Suprapubic skin (tissue), 4 donors: ENCODE measurements around the gene FRMD4B. TPM values are rescaled to one million over a fixed set of nuclear protein-coding genes. Genes with fewer than 3 reads are reported as not detected.
"Not testable (repeated sequence)": the region's sequence is repeated elsewhere in the genome, so short reads cannot be mapped to it uniquely, and the experiment has no call there.

Experiments used
- DNase-seq, 2 donors: peaks; one replicate each; pipeline ENCODE4 v3.0.0-alpha.2; 2019; ENCODE audit warnings: low spot score in 2 of 2
- H3K27ac ChIP-seq: fragments of 200-600 bp; sonication (generic); one replicate; pipeline ENCODE4 v1.5.1; 2019
- H3K27me3 ChIP-seq: fragments of 200-600 bp; sonication (generic); one replicate; pipeline ENCODE4 v1.5.1; 2019
- H3K36me3 ChIP-seq: fragments of 200-600 bp; sonication (generic); one replicate; pipeline ENCODE4 v1.5.1; 2019
- H3K4me1 ChIP-seq: fragments of 200-600 bp; sonication (generic); one replicate; pipeline ENCODE4 v1.5.1; 2019
- H3K4me3 ChIP-seq: fragments of 200-600 bp; sonication (generic); one replicate; pipeline ENCODE4 v1.5.1; 2019; ENCODE audit warnings: mild to moderate bottlenecking
- H3K9me3 ChIP-seq: fragments of 200-600 bp; sonication (generic); one replicate; pipeline ENCODE4 v1.5.1; 2019
- CTCF ChIP-seq, 2 donors: fragments of 200-600 bp in 1 of 2; fragments of 450-650 bp in 1 of 2; sonication (generic) in 1 of 2; IDR thresholded peaks; one replicate each; pipeline ENCODE4 v1.5.1; 2016 to 2019; ENCODE audit warnings: antibody characterized with exemption in 2 of 2, mild to moderate bottlenecking in 1 of 2, moderate library complexity in 1 of 2
- EP300 ChIP-seq: sonication (generic); formaldehyde crosslinking; IDR thresholded peaks from one replicate; pipeline ENCODE4 v1.6.1; 2017; ENCODE audit warnings: antibody characterized with exemption
- POLR2A ChIP-seq, 2 donors: fragments of 450-650 bp; IDR thresholded peaks; one replicate each; pipeline ENCODE4 v1.6.1; 2017; ENCODE audit warnings: antibody characterized with exemption in 2 of 2, mild to moderate bottlenecking in 2 of 2, moderate library complexity in 2 of 2
- POLR2AphosphoS5 ChIP-seq, 3 donors: sonication (generic); formaldehyde crosslinking; IDR thresholded peaks; one replicate each; pipeline ENCODE4 v1.6.1; 2017; ENCODE audit warnings: antibody characterized with exemption in 3 of 3
- WGBS: methylation state at CpG from one replicate; pipeline ENCODE4 v1.1.5; 2018; 5-methylcytosine and 5-hydroxymethylcytosine counted together
- total RNA-seq, 4 donors: library from RNA; depleted of rRNA; stranded (reverse); fragments of >200 nt; gene quantifications; one replicate each; pipeline ENCODE4 v1.1.0, GENCODE V29; 2016

FRMD4B gene
- total RNA-seq, 4 donors from 2014 or later: 53.8 to 75.3 (median 67.8) TPM

GRCh38 chr3:69276884-69277283 lies 109.0 kb downstream of the FRMD4B start:
- H3K36me3 ChIP-seq: no peaks in the 10 kb centered on the region
- H3K9me3 ChIP-seq: no peaks in the 10 kb centered on the region
- no peak overlapping the region for H3K4me3 ChIP-seq
- H3K27me3 ChIP-seq: no peaks in the 10 kb centered on the region
- no peak for TF ChIP-seq CTCF (IDR thresholded peaks at IDR 0.05)
- 86% methylated on average over 4 of the region's 4 CpGs for WGBS
- H3K4me1 ChIP-seq: no peaks in the 10 kb centered on the region
- DNase-seq: no peak
- no peak overlapping the region for H3K27ac ChIP-seq

GRCh38 chr3:69276191-69276590 lies 109.7 kb downstream of the FRMD4B start:
- not testable (repeated sequence) for H3K4me1 ChIP-seq, H3K4me3 ChIP-seq, H3K9me3 ChIP-seq, H3K36me3 ChIP-seq, H3K27me3 ChIP-seq, H3K27ac ChIP-seq, DNase-seq
- 90% methylated on average over 5 of the region's 5 CpGs for WGBS

GRCh38 chr3:69273896-69274295 lies 112.0 kb downstream of the FRMD4B start:
- TF ChIP-seq CTCF (IDR thresholded peaks at IDR 0.05): no peak
- no peak for TF ChIP-seq POLR2AphosphoS5 (IDR thresholded peaks at IDR 0.05)
- no peak for TF ChIP-seq POLR2A (IDR thresholded peaks at IDR 0.05)
- TF ChIP-seq EP300: no peak
- Histone ChIP-seq H3K9me3 (no peaks in the 10 kb centered on the region), H3K27me3 (no peaks in the 10 kb centered on the region), H3K4me1 (no peaks in the 10 kb centered on the region), H3K4me3 (no peak overlapping the region), H3K27ac (no peak overlapping the region), H3K36me3 (no peaks in the 10 kb centered on the region)
- no peak for DNase-seq
- WGBS: 93% methylated on average over 1 of the region's 1 CpG

- TF ChIP-seq EP300 (no peak), POLR2A (IDR thresholded peaks at IDR 0.05) (no peak), CTCF (IDR thresholded peaks at IDR 0.05) (no peak), POLR2AphosphoS5 (IDR thresholded peaks at IDR 0.05) (no peak)
- DNase-seq: no peak
- WGBS: 87% methylated on average over 2 of the region's 2 CpGs
- no peaks in the 10 kb centered on the region for H3K36me3 ChIP-seq
- H3K4me3 ChIP-seq: no peak overlapping the region
- H3K9me3 ChIP-seq: no peaks in the 10 kb centered on the region
- no peaks in the 10 kb centered on the region for H3K27me3 ChIP-seq
- peaks cover 2% of the 10 kb centered on the region for H3K4me1 ChIP-seq
- no peak overlapping the region for H3K27ac ChIP-seq
These were observed 113.3 kb downstream of the FRMD4B start for GRCh38 chr3:69272556-69272955.

GRCh38 chr3:69271098-69271497 lies 114.8 kb downstream of the FRMD4B start:
- Histone ChIP-seq H3K27me3 (no peaks in the 10 kb centered on the region), H3K4me3 (no peak overlapping the region), H3K4me1 (peaks cover 2% of the 10 kb centered on the region), H3K9me3 (no peaks in the 10 kb centered on the region), H3K27ac (no peak overlapping the region), H3K36me3 (no peaks in the 10 kb centered on the region)
- DNase-seq: no peak
- TF ChIP-seq POLR2A (IDR thresholded peaks at IDR 0.05) (no peak), CTCF (IDR thresholded peaks at IDR 0.05) (no peak), EP300 (no peak), POLR2AphosphoS5 (IDR thresholded peaks at IDR 0.05) (no peak)
- 80% methylated on average over 3 of the region's 3 CpGs for WGBS

GRCh38 chr3:69266585-69266984 lies 119.3 kb downstream of the FRMD4B start:
- Histone ChIP-seq H3K27ac (no peak overlapping the region), H3K4me3 (no peak overlapping the region), H3K4me1 (peaks cover 2% of the 10 kb centered on the region), H3K36me3 (no peaks in the 10 kb centered on the region), H3K9me3 (no peaks in the 10 kb centered on the region), H3K27me3 (no peaks in the 10 kb centered on the region)
- no peak for DNase-seq
- TF ChIP-seq CTCF (IDR thresholded peaks at IDR 0.05) (no peak), EP300 (no peak), POLR2A (IDR thresholded peaks at IDR 0.05) (no peak), POLR2AphosphoS5 (IDR thresholded peaks at IDR 0.05) (no peak)
- WGBS: 77% methylated on average over 2 of the region's 2 CpGs

GRCh38 chr3:69266071-69266470 lies 119.8 kb downstream of the FRMD4B start:
- H3K36me3 ChIP-seq, H3K27ac ChIP-seq, H3K4me3 ChIP-seq, DNase-seq, H3K9me3 ChIP-seq, H3K27me3 ChIP-seq, H3K4me1 ChIP-seq: not testable (repeated sequence)
- WGBS: 100% methylated on average over 2 of the region's 2 CpGs

GRCh38 chr3:69260843-69261405 lies 125.0 kb downstream of the FRMD4B start:
- H3K27ac ChIP-seq, H3K4me3 ChIP-seq, H3K27me3 ChIP-seq, H3K4me1 ChIP-seq, H3K9me3 ChIP-seq, DNase-seq, H3K36me3 ChIP-seq: not testable (repeated sequence)
- WGBS: 97% methylated on average over 7 of the region's 7 CpGs
